ENCODE data around the gene DRG1.
"Not testable (repeated sequence)": the region's sequence is repeated elsewhere in the genome, so short reads cannot be mapped to it uniquely, and the experiment has no call there.

DRG1 gene

GRCh38 chr22:31377612-31378011 is 21.8 kb upstream of the DRG1 start:
- Histone ChIP-seq H2BK120ac (ENCODE audit: insufficient read depth, low read length, poor library complexity) (no peak overlapping the region), H4K12ac (ENCODE audit: low read depth, low read length) (no peak overlapping the region), H2BK5ac (ENCODE audit: low read depth, low read length, poor library complexity) (no peak overlapping the region), H3K23ac (ENCODE audit: low read length) (no peak overlapping the region), H2AK5ac (ENCODE audit: low read length) (no peak overlapping the region), H2BK12ac (ENCODE audit: low read length) (no peak overlapping the region), H3K18ac (ENCODE audit: low read length) (no peak overlapping the region), H3K4me2 (ENCODE audit: low read length) (no peak overlapping the region), H3K9me3 (ENCODE audit: insufficient read depth, low read depth, low read length) (no peaks in the 10 kb centered on the region), H3K79me1 (ENCODE audit: low read length) (no peaks in the 10 kb centered on the region), H4K8ac (ENCODE audit: low read depth, low read length) (no peak overlapping the region), H3K14ac (ENCODE audit: low read length) (no peak overlapping the region), H3K27ac (ENCODE audit: low read depth, low read length) (no peak overlapping the region), H3K4ac (ENCODE audit: low read depth, low read length) (no peak overlapping the region), H2AFZ (ENCODE audit: insufficient read depth, low read length, poor library complexity) (no peak overlapping the region), H3K9ac (ENCODE audit: low read length) (no peak overlapping the region), H3K4me1 (ENCODE audit: control insufficient read depth in 1 of 2, insufficient read depth in 2 of 2, low read length in 2 of 2) (no peaks in the 10 kb centered on the region), H3K27me3 (ENCODE audit: insufficient read depth, low read length) (no peaks in the 10 kb centered on the region), H3K36me3 (ENCODE audit: control insufficient read depth in 1 of 2, insufficient read depth in 2 of 2, low read length in 2 of 2) (no peaks in the 10 kb centered on the region), H3K79me2 (ENCODE audit: control insufficient read depth, insufficient read depth, low read length, poor library complexity) (no peaks in the 10 kb centered on the region), H4K91ac (ENCODE audit: low read depth, low read length) (no peak overlapping the region), H3K4me3 (ENCODE audit: low read depth, low read length) (no peak overlapping the region)
- no CpG with 5 or more reads among the region's 3 CpGs for WGBS (ENCODE audit: extremely low coverage, insufficient coverage, insufficient read length)
- no peak for DNase-seq

GRCh38 chr22:31378123-31378522 is 21.3 kb upstream of the DRG1 start:
- H3K36me3 ChIP-seq (ENCODE audit: control insufficient read depth in 1 of 2, insufficient read depth in 2 of 2, low read length in 2 of 2) = no peaks in the 10 kb centered on the region
- H3K14ac ChIP-seq (ENCODE audit: low read length) = no peak overlapping the region
- no peaks in the 10 kb centered on the region for H3K27me3 ChIP-seq (ENCODE audit: insufficient read depth, low read length)
- H3K4me2 ChIP-seq (ENCODE audit: low read length) = no peak overlapping the region
- H2BK120ac ChIP-seq (ENCODE audit: insufficient read depth, low read length, poor library complexity) = no peak overlapping the region
- no peak overlapping the region for H2BK5ac ChIP-seq (ENCODE audit: low read depth, low read length, poor library complexity)
- H4K91ac ChIP-seq (ENCODE audit: low read depth, low read length) = no peak overlapping the region
- no peaks in the 10 kb centered on the region for H3K4me1 ChIP-seq (ENCODE audit: control insufficient read depth in 1 of 2, insufficient read depth in 2 of 2, low read length in 2 of 2)
- H4K8ac ChIP-seq (ENCODE audit: low read depth, low read length) = no peak overlapping the region
- no peak overlapping the region for H3K18ac ChIP-seq (ENCODE audit: low read length)
- no peak overlapping the region for H3K23ac ChIP-seq (ENCODE audit: low read length)
- no peak for DNase-seq
- no peaks in the 10 kb centered on the region for H3K79me2 ChIP-seq (ENCODE audit: control insufficient read depth, insufficient read depth, low read length, poor library complexity)
- no CpG with 5 or more reads among the region's 3 CpGs for WGBS (ENCODE audit: extremely low coverage, insufficient coverage, insufficient read length)
- no peak overlapping the region for H4K12ac ChIP-seq (ENCODE audit: low read depth, low read length)
- no peaks in the 10 kb centered on the region for H3K79me1 ChIP-seq (ENCODE audit: low read length)
- H3K27ac ChIP-seq (ENCODE audit: low read depth, low read length) = no peak overlapping the region
- no peaks in the 10 kb centered on the region for H3K9me3 ChIP-seq (ENCODE audit: insufficient read depth, low read depth, low read length)
- no peak overlapping the region for H3K4ac ChIP-seq (ENCODE audit: low read depth, low read length)
- H3K4me3 ChIP-seq (ENCODE audit: low read depth, low read length) = no peak overlapping the region
- no peak overlapping the region for H2AK5ac ChIP-seq (ENCODE audit: low read length)
- no peak overlapping the region for H2BK12ac ChIP-seq (ENCODE audit: low read length)
- H2AFZ ChIP-seq (ENCODE audit: insufficient read depth, low read length, poor library complexity) = no peak overlapping the region
- no peak overlapping the region for H3K9ac ChIP-seq (ENCODE audit: low read length)

- H2AK5ac ChIP-seq (ENCODE audit: low read length); DNase-seq; H3K9ac ChIP-seq (ENCODE audit: low read length); H3K9me3 ChIP-seq (ENCODE audit: insufficient read depth, low read depth, low read length); H3K23ac ChIP-seq (ENCODE audit: low read length); H3K4me3 ChIP-seq (ENCODE audit: low read depth, low read length); H3K79me1 ChIP-seq (ENCODE audit: low read length); H2AFZ ChIP-seq (ENCODE audit: insufficient read depth, low read length, poor library complexity); H3K18ac ChIP-seq (ENCODE audit: low read length); H3K79me2 ChIP-seq (ENCODE audit: control insufficient read depth, insufficient read depth, low read length, poor library complexity); H3K4me1 ChIP-seq (ENCODE audit: control insufficient read depth in 1 of 2, insufficient read depth in 2 of 2, low read length in 2 of 2); H4K8ac ChIP-seq (ENCODE audit: low read depth, low read length); H3K36me3 ChIP-seq (ENCODE audit: control insufficient read depth in 1 of 2, insufficient read depth in 2 of 2, low read length in 2 of 2); H3K4me2 ChIP-seq (ENCODE audit: low read length); H2BK120ac ChIP-seq (ENCODE audit: insufficient read depth, low read length, poor library complexity); H3K14ac ChIP-seq (ENCODE audit: low read length); H3K27ac ChIP-seq (ENCODE audit: low read depth, low read length); H3K4ac ChIP-seq (ENCODE audit: low read depth, low read length); H4K12ac ChIP-seq (ENCODE audit: low read depth, low read length); H4K91ac ChIP-seq (ENCODE audit: low read depth, low read length); H2BK12ac ChIP-seq (ENCODE audit: low read length); H2BK5ac ChIP-seq (ENCODE audit: low read depth, low read length, poor library complexity); H3K27me3 ChIP-seq (ENCODE audit: insufficient read depth, low read length): not testable (repeated sequence)
- WGBS (ENCODE audit: extremely low coverage, insufficient coverage, insufficient read length) = no CpG with 5 or more reads among the region's 6 CpGs
Measured at GRCh38 chr22:31378651-31379050, 20.8 kb upstream of the DRG1 start.

GRCh38 chr22:31393893-31394292 is 5.5 kb upstream of the DRG1 start:
- Histone ChIP-seq H3K14ac (ENCODE audit: low read length) (no peak overlapping the region), H2BK120ac (ENCODE audit: insufficient read depth, low read length, poor library complexity) (no peak overlapping the region), H3K27me3 (ENCODE audit: insufficient read depth, low read length) (no peaks in the 10 kb centered on the region), H3K23ac (ENCODE audit: low read length) (no peak overlapping the region), H3K36me3 (ENCODE audit: control insufficient read depth in 1 of 2, insufficient read depth in 2 of 2, low read length in 2 of 2) (no peaks in the 10 kb centered on the region), H2BK12ac (ENCODE audit: low read length) (no peak overlapping the region), H4K12ac (ENCODE audit: low read depth, low read length) (no peak overlapping the region), H3K4ac (ENCODE audit: low read depth, low read length) (no peak overlapping the region), H4K91ac (ENCODE audit: low read depth, low read length) (no peak overlapping the region), H3K27ac (ENCODE audit: low read depth, low read length) (no peak overlapping the region), H3K9ac (ENCODE audit: low read length) (no peak overlapping the region), H2AFZ (ENCODE audit: insufficient read depth, low read length, poor library complexity) (no peak overlapping the region), H3K4me2 (ENCODE audit: low read length) (no peak overlapping the region), H2AK5ac (ENCODE audit: low read length) (no peak overlapping the region), H4K8ac (ENCODE audit: low read depth, low read length) (no peak overlapping the region), H3K18ac (ENCODE audit: low read length) (no peak overlapping the region), H3K9me3 (ENCODE audit: insufficient read depth, low read depth, low read length) (peaks cover 2% of the 10 kb centered on the region), H3K79me1 (ENCODE audit: low read length) (peaks cover under 1% of the 10 kb centered on the region), H3K79me2 (ENCODE audit: control insufficient read depth, insufficient read depth, low read length, poor library complexity) (no peaks in the 10 kb centered on the region), H3K4me1 (ENCODE audit: control insufficient read depth in 1 of 2, insufficient read depth in 2 of 2, low read length in 2 of 2) (no peaks in the 10 kb centered on the region), H2BK5ac (ENCODE audit: low read depth, low read length, poor library complexity) (no peak overlapping the region), H3K4me3 (ENCODE audit: low read depth, low read length) (no peak overlapping the region)
- no CpG with 5 or more reads among the region's 2 CpGs for WGBS (ENCODE audit: extremely low coverage, insufficient coverage, insufficient read length)
- no peak for DNase-seq

Measured in trophoblast cell (in vitro differentiated cells and primary cell).